ENCODE results near the gene MXRA8.

MXRA8 gene

DNA sequence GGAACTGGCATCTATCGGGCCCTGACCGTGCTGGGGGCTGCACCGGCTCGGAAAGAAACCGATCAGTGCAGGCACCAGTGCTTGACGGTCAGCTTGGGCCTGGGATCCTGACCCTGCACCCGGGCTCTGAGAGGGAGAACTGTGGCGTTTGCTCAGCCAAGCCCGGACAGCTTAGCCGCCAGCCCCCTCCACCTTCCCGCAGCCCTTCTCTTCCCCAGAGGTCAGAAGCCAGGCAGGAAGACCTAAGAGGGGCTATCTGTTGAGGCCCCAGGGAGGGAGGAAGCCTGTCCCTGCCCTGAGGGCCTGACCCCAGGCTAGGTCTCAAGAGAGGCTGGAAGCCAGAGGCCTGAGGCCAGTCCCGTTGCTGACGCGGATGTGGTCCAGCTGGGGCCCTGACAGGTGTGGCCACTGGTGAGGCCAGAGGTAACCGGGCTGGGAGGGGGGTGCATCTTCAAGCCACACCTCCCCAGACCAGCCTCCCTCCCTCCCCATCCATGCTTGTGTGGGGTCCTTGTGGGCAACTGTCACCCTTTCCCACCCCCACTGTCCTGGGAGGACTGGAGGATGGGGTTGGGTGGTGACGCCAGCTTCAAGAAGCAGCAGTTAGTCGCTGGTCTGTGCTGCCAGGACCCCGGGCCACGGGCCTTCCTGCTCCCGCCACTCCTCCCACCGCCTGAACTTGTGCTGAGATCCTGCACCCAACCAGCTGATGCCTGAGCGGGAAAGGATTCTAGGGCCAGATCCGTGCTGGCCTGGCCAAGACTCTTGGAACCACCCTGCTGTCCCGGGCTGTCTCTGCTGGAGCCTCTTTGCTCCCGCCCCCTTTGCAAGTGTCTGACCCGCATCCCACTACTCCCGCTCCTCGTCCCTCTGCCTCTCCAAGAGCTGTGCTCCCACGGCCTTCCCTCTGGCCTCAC, 6.6 kb downstream of the MXRA8 start:
- H3K27ac ChIP-seq, result peak overlapping the region; percentile 32; the same call in 1 of the 2 replicates
- TF ChIP-seq, protein P1, sequence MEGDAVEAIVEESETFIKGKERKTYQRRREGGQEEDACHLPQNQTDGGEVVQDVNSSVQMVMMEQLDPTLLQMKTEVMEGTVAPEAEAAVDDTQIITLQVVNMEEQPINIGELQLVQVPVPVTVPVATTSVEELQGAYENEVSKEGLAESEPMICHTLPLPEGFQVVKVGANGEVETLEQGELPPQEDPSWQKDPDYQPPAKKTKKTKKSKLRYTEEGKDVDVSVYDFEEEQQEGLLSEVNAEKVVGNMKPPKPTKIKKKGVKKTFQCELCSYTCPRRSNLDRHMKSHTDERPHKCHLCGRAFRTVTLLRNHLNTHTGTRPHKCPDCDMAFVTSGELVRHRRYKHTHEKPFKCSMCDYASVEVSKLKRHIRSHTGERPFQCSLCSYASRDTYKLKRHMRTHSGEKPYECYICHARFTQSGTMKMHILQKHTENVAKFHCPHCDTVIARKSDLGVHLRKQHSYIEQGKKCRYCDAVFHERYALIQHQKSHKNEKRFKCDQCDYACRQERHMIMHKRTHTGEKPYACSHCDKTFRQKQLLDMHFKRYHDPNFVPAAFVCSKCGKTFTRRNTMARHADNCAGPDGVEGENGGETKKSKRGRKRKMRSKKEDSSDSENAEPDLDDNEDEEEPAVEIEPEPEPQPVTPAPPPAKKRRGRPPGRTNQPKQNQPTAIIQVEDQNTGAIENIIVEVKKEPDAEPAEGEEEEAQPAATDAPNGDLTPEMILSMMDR (conservative IDR thresholded peaks at IDR 0.05), result no peak

DNA sequence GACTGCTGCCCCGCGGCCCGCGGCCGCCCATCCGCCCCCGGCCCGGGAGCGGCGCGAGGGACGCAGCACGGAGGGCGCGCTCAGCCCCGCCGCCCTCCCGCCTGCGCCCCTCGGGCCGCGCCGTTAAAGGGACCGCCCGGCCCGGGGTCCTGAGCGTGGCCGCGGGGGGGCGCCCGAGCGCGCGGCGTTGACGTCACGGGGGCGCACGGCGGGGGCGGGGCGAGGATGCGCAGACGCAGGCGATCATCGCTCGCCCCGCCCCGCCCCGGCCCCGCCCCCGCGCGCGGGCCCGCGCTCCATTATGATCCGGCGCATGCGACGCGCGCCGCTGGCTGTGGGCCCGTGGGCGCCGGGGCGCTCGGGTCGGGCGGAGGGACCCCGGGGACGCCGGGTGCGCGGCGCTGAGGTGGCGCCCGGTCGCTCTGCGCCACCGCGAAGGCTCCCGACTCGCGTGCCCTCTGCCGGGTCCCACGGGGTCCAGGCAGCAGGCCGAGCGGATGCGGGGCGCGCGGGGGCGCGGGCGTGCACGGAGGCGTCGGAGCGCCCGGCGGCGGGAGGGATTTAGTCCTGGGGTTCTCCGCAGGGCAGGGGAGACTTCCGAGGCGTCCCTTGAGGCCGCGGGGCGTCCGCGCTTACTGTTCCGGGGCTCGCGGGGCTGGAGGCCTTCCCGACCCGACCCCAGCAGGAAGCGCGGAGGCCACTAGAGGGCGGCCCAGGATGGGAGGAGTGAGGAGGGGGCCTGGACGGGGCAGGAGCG, 8.9 kb downstream of the MXRA8 start, which contains the start of gene DVL1:
Gene DVL1 (minus strand): TSS at position 163 of the 757 bp plus-strand sequence. CDS start 353 bp downstream, outside the sequence.
- peak within 1 kb of the TSS; percentile 93 for H3K27ac ChIP-seq

DNA sequence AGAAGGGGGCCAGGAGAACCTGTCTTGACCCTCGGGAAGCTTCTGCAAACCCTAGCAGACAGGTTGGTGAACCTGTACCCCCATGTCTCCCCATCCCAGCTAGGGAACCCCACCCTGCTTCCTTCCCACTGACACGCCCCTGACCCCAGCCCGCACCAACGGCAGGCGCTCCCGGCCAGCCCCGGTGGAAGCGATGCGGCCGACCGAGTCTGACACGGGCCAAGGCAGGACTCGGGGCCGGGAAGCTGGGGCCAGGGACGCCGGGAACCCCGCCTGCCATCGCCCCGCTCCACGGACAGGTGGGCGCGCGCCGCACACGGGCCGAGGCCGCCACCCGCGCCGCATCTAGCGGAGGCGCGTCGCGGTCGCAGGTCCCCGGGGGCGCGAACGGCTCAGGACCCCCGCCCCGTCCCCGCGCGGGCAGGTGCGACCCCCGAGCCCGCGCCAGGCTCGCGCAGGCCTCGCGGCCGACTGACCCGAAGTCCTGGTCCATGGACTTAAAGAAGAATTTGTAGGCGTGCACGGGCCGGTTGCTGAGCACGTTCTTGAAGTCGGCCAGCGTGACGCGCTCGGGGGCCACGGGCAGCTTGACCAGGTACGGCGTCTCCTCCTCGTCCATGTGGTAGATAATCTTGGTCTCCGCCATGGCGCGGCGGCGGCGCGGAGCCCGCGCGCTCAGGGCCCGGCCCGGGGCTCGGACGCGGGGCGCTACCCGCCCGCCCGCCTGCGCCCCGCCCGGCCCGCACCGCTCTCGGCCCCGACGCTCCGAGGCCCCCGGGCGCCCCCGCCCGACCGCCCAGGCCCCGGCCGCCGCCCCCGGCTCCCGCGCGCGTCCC, 9.7 kb downstream of the MXRA8 start:
- peak overlapping the region; percentile 93 for H3K27ac ChIP-seq
- TF ChIP-seq, protein P1 (conservative IDR thresholded peaks at IDR 0.05), result no peak

More for the DNA sequence above, 8.9 kb downstream of the MXRA8 start, which contains the start of gene DVL1:
- TF ChIP-seq, protein P1 (conservative IDR thresholded peaks at IDR 0.05), result peak; percentile 76

DNA sequence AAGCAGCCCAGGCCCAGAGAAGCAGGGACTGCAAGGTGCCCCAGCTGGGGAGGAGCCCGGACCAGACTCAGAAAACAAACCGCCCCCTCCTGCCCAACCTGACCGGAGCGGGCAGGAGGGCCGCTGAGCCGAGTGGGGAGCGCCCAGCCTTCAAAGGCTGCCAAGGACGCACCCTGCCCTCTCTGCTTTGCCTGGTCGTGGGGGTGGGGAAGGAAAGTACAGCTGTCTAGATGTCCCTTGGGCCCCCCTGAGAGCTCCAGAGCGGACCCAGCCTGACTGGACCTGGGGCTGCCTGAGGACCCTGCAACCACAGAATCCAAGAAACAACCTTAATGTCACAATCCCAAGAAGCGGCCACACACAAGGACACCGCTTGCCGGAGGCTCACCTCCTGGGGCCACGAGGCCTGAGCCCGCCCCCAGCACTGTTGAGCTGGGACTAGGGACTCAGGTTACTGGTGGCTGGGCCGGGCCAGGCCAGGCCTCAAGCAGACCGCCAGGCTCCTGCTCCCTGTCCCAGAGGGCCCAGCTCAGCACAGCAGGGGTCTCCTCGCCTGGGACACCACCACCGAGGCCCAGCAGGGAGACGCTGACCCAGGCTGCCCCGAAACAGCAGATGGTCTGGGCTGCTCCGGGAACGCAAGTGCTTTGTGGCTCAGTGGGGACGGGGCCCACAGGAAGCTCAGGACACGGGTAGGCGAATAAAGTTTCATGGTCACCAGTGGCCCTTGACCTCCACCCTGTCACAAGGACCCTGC, 10.5 kb downstream of the MXRA8 start:
- TF ChIP-seq, protein P1 (conservative IDR thresholded peaks at IDR 0.05), result no peak
- peak overlapping the region; percentile 93 for H3K27ac ChIP-seq

DNA sequence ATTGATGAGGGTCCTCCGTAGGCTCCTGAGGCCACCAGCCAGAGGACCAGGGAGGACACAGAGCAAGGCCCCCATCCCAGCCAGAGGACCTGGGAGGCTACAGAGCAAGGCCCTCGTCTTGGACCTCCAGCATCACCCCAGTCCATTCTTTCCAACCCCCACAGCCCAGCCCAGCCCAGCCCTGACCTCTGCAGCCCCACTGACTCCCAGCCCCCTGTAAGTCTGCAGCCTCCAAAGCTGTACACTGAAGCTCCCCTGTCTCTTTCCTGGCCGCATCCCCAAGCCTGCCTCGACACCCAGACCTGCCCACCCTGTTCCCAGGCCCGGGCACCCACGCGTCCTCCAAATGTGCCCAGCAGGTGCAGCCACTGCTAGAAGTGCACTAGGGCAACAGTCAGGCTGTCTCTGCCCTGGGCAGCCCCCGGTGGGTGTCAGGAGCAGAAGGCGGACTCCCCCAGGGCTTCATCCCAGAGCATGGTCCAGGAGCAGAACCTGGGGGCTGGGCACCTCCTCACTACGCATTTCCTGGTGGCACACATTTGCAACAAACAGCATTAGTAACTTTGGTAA, 11.2 kb downstream of the MXRA8 start:
- TF ChIP-seq, protein P1 (conservative IDR thresholded peaks at IDR 0.05), result no peak
- peak overlapping the region; percentile 93 for H3K27ac ChIP-seq

DNA sequence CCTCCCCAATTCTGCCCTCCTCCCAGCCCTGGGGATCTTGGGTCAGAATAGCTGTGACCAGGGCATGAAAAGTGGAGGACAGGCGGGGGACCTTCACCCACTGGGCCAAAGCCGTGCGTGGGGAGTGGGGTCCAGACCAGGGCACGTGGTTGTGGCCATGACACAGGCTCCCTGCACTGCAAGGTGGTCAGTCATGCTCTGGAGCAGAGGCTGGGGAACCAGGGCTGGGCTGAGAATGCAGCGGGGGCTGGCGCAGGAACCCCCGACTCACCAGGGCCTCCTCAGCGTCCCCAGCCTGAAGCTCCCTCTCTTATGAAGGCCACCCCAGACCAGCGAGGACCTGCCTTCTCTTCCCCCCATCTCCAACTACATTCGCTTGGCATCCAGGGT, 11.9 kb downstream of the MXRA8 start:
- peak overlapping the region; percentile 93; the same call in 1 of the 2 replicates for H3K27ac ChIP-seq
- TF ChIP-seq, protein P1 (conservative IDR thresholded peaks at IDR 0.05), result no peak

All from VCaP (cell line).